ENCODE data around the gene BTF3. TPM values are rescaled to one million over a fixed set of nuclear protein-coding genes. Genes with fewer than 3 reads are reported as not detected.

The BTF3 gene
- total RNA-seq, 1 experiment from 2014 or later: 861 TPM

DNA sequence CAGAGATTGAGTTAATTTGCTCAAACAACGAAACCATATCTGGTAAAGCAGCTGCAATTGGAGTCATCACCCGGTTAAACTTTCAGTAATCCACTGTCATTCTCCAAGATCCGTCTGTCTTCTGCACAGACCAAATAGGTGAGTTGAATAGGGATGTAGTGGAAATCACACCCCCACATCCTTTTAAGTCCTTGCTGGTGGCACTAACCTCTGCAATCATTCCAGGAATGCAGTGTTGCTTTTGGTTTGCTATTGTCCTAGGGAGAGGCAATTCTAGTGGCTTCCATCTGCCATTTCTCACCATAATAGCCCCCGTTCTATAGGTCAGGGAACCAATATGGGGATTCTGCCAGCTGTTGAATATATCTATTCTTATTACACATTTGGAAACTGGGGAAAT is 14.6 kb upstream of the BTF3 start:
- Histone ChIP-seq H2AK5ac (ENCODE audit: insufficient read length, low read length) (no peak overlapping the region), H4K8ac (replicated peaks; ENCODE audit: insufficient read length, low read depth, low read length) (no peak overlapping the region), H4K5ac (ENCODE audit: insufficient read length, low read depth, low read length) (no peak overlapping the region), H3K9me3 (ENCODE audit: control insufficient read depth, low read depth, low read length) (no peaks in the 10 kb centered on the region), H3K23ac (ENCODE audit: insufficient read length, low read depth, low read length) (no peak overlapping the region), H3K4me1 (ENCODE audit: insufficient read depth, low read length) (peaks cover 25% of the 10 kb centered on the region; the same call in 1 of the 2 replicates), H2AFZ (ENCODE audit: low read length) (no peak overlapping the region), H3K4me2 (ENCODE audit: insufficient read depth, insufficient read length, low read length) (no peak overlapping the region), H3K14ac (ENCODE audit: insufficient read depth, low read length) (no peak overlapping the region), H3K9ac (ENCODE audit: extremely low read depth, insufficient read length, low read length) (no peak overlapping the region), H4K20me1 (ENCODE audit: control insufficient read depth, insufficient read depth, insufficient read length) (no peaks in the 10 kb centered on the region), H3K4ac (ENCODE audit: low read depth, low read length) (no peak overlapping the region), H2BK5ac (ENCODE audit: insufficient read length, low read length) (no peak overlapping the region), H3K23me2 (ENCODE audit: insufficient read length, low read depth, low read length, poor library complexity, severe bottlenecking) (no peaks in the 10 kb centered on the region), H3K79me1 (ENCODE audit: insufficient read depth, low read depth, low read length, poor library complexity, severe bottlenecking) (no peaks in the 10 kb centered on the region), H2BK120ac (ENCODE audit: low read depth, low read length, poor library complexity, severe bottlenecking) (no peak overlapping the region), H3K27ac (ENCODE audit: insufficient read length, low read depth, low read length) (no peak overlapping the region), H3K79me2 (ENCODE audit: insufficient read depth, low read length) (no peaks in the 10 kb centered on the region), H3K56ac (ENCODE audit: insufficient read length, low read depth, low read length) (no peak overlapping the region), H3K18ac (ENCODE audit: insufficient read length, low read depth, low read length) (no peak overlapping the region), H2BK12ac (ENCODE audit: insufficient read length, low read depth, low read length) (no peak overlapping the region), H4K91ac (ENCODE audit: insufficient read length, low read depth, low read length) (no peak overlapping the region), H2BK20ac (ENCODE audit: low read depth, low read length, poor library complexity, severe bottlenecking) (no peak overlapping the region), H2BK15ac (ENCODE audit: low read depth, low read length) (no peak overlapping the region), H3K27me3 (ENCODE audit: insufficient read depth, low read length) (no peaks in the 10 kb centered on the region), H3T11ph (ENCODE audit: low read length) (no peak overlapping the region)
- Mint-ChIP-seq H3K27me3 (ENCODE audit: low read depth) (peaks cover 2% of the 10 kb centered on the region), H3K27ac (no peak overlapping the region), H3K9me3 (peaks cover 0 to 3% of the 10 kb centered on the region in 2 experiments; a peak in 1 of 5 replicates), H3K4me3 (no peak overlapping the region), H3K4me1 (peaks cover 52 to 55% of the 10 kb centered on the region in 2 experiments), H3K36me3 (ENCODE audit: insufficient read depth in 1 of 3, low read depth in 3 of 3) (peaks cover 0 to 4% (median 0%) of the 10 kb centered on the region in 3 experiments; a peak in 2 of 7 replicates)
- no CpG with 5 or more reads among the region's 4 CpGs for WGBS (ENCODE audit: extremely low coverage, insufficient read length, low lambda C conversion rate)
- no peak for DNase-seq
- TF ChIP-seq, protein P1, sequence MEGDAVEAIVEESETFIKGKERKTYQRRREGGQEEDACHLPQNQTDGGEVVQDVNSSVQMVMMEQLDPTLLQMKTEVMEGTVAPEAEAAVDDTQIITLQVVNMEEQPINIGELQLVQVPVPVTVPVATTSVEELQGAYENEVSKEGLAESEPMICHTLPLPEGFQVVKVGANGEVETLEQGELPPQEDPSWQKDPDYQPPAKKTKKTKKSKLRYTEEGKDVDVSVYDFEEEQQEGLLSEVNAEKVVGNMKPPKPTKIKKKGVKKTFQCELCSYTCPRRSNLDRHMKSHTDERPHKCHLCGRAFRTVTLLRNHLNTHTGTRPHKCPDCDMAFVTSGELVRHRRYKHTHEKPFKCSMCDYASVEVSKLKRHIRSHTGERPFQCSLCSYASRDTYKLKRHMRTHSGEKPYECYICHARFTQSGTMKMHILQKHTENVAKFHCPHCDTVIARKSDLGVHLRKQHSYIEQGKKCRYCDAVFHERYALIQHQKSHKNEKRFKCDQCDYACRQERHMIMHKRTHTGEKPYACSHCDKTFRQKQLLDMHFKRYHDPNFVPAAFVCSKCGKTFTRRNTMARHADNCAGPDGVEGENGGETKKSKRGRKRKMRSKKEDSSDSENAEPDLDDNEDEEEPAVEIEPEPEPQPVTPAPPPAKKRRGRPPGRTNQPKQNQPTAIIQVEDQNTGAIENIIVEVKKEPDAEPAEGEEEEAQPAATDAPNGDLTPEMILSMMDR (conservative IDR thresholded peaks at IDR 0.05): no peak

All from H9 (cell line).